Fibroblast of lung (primary cell): Measurements from ENCODE around the gene SH3BP2.

Experiments
- EZH2 ChIP-seq: IDR thresholded peaks from 2 replicates; pipeline ENCODE4 v1.5.1; 2012; ENCODE audit warnings: low read length, control low read depth, mild to moderate bottlenecking; ENCODE audit errors: missing control alignments
- TF ChIP-seq, protein P1 (sequence below), 2 donors: IDR thresholded peaks in 1 of 2; conservative IDR thresholded peaks in 1 of 2; 1 replicate in 1 of 2; 2 replicates in 1 of 2; pipeline ENCODE4 v1.5.1; 2011 to 2012; ENCODE audit warnings: low read length in 2 of 2, control low read depth in 1 of 2, inconsistent platforms in 1 of 2, low read depth in 1 of 2, mild to moderate bottlenecking in 1 of 2

- TF ChIP-seq, protein P1, sequence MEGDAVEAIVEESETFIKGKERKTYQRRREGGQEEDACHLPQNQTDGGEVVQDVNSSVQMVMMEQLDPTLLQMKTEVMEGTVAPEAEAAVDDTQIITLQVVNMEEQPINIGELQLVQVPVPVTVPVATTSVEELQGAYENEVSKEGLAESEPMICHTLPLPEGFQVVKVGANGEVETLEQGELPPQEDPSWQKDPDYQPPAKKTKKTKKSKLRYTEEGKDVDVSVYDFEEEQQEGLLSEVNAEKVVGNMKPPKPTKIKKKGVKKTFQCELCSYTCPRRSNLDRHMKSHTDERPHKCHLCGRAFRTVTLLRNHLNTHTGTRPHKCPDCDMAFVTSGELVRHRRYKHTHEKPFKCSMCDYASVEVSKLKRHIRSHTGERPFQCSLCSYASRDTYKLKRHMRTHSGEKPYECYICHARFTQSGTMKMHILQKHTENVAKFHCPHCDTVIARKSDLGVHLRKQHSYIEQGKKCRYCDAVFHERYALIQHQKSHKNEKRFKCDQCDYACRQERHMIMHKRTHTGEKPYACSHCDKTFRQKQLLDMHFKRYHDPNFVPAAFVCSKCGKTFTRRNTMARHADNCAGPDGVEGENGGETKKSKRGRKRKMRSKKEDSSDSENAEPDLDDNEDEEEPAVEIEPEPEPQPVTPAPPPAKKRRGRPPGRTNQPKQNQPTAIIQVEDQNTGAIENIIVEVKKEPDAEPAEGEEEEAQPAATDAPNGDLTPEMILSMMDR (conservative IDR thresholded peaks at IDR 0.05 in 1 of 2, IDR thresholded peaks at IDR 0.05 in 1 of 2; ENCODE audit: low read depth in 1 of 2, low read length in 2 of 2), result no peak
- no peak for TF ChIP-seq EZH2
These were observed 76.8 kb downstream of the SH3BP2 start for GRCh38 chr4:2869659-2870058.
